Lower lobe of right lung (tissue), 2 donors: ENCODE measurements around the gene NUPR1. TPM values are rescaled to one million over a fixed set of nuclear protein-coding genes. Genes with fewer than 3 reads are reported as not detected.

Experiments used
- ATAC-seq, 2 donors: fragments of 200-7000 bp; cut with Tn5 transposase; one replicate each; pipeline ENCODE4 v1.9.1; 2020 to 2022; ENCODE audit warnings: mild to moderate bottlenecking in 2 of 2, moderate library complexity in 2 of 2
- DNase-seq: peaks from one replicate; pipeline ENCODE4 v3.0.0-alpha.2; 2020
- H3K27ac ChIP-seq: fragments of 200-600 bp; one replicate; pipeline ENCODE4 v1.8.0; 2022
- H3K27me3 ChIP-seq: fragments of 200-600 bp; one replicate; pipeline ENCODE4 v1.8.0; 2022; ENCODE audit warnings: low read depth
- H3K36me3 ChIP-seq: fragments of 200-600 bp; one replicate; pipeline ENCODE4 v1.8.0; 2022; ENCODE audit warnings: mild to moderate bottlenecking
- H3K4me1 ChIP-seq: fragments of 200-600 bp; one replicate; pipeline ENCODE4 v1.8.0; 2022
- H3K4me3 ChIP-seq: fragments of 200-600 bp; one replicate; pipeline ENCODE4 v1.8.0; 2022; ENCODE audit warnings: mild to moderate bottlenecking
- H3K9me3 ChIP-seq: fragments of 200-600 bp; one replicate; pipeline ENCODE4 v1.8.0; 2022
- intact Hi-C: fragments of 100-400 bp; cut with DNase I; formaldehyde crosslinking; loops from one replicate; pipeline ENCODE4 v1.11.0; 2022
- long read RNA-seq: library from polyadenylated mRNA; unstranded; transcript quantifications from one replicate; pipeline ENCODE4 v2.0.0, GENCODE V29; 2021
- total RNA-seq: library from RNA; stranded (reverse); fragmentation: NEBNext Ultra II Directional; extraction: Animal tissue kit (Norgen Biotek cat#: 25700); gene quantifications from one replicate; pipeline ENCODE4 v1.2.1, GENCODE V29; 2021
- TF ChIP-seq, protein P1 (sequence below): fragments of 200-600 bp; IDR thresholded peaks from one replicate; pipeline ENCODE4 v1.8.0; 2022; ENCODE audit warnings: antibody characterized with exemption, mild to moderate bottlenecking
- donor health status: DM: no; HTN: yes; CAD: no; lungs with severe emphysema.

The NUPR1 gene, protein sequence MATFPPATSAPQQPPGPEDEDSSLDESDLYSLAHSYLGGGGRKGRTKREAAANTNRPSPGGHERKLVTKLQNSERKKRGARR
- total RNA-seq: 302 TPM
- long read RNA-seq, full-length matches to known transcripts: 284 of 307 reads
- long read RNA-seq, partial matches to known transcripts: 22 of 307 reads
- long read RNA-seq, other reads (novel, unspliced or antisense): 1 of 307 reads

DNA sequence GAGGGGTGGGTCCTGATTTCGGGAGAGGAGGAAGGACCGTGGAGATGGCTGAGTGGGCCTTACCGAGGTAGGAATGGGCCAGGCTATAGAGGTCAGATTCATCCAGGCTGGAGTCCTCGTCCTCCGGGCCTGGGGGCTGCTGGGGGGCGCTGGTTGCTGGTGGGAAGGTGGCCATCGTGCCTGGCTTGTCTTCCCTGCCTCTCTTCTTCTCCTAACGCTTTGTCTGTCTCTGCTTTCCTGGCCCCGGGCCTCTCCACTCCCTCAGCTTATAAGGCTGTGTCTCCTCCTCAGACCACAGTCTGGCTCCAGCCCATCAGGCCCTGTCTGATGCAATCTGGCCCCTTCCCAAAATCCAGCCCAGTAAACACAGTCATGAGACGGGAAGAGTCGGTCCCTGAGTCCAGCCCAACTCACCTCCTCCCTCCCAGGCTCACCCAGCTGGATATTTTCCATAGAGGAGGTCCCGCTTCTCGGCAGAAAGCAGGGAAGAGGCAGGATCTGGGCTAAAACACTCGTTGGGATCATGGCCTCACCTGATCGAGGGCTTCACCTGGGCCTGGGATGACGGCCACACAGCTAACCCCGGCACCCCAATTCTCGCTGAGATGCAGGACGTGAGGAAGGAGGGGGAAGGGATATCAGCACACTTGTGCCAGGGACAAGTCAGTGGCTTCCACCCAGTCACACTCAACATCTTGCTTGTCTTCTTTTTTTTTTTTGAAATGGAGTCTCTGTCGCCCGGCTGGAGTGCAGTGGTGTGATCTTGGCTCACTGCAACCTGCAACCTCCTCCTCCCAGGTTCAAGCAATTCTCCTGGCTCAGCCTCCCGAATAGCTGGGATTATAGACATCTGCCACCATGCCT lies at the start of gene NUPR1:
Gene NUPR1, minus strand, starts transcription at position 242 of the 864 bp plus-strand sequence. Its CDS starts 67 bp downstream, at position 175.
- Histone ChIP-seq H3K27me3 (no peaks in the 10 kb centered on the region), H3K9me3 (no peaks in the 10 kb centered on the region), H3K4me1 (peaks cover 48% of the 10 kb centered on the region), H3K27ac (peak within 1 kb of the TSS; percentile 92), H3K36me3 (peaks cover 15% of the 10 kb centered on the region), H3K4me3 (peak within 1 kb of the TSS; percentile 73)
- ATAC-seq (peak; percentile 94 to 97), DNase-seq (peak; percentile 89)
- TF ChIP-seq, protein P1, sequence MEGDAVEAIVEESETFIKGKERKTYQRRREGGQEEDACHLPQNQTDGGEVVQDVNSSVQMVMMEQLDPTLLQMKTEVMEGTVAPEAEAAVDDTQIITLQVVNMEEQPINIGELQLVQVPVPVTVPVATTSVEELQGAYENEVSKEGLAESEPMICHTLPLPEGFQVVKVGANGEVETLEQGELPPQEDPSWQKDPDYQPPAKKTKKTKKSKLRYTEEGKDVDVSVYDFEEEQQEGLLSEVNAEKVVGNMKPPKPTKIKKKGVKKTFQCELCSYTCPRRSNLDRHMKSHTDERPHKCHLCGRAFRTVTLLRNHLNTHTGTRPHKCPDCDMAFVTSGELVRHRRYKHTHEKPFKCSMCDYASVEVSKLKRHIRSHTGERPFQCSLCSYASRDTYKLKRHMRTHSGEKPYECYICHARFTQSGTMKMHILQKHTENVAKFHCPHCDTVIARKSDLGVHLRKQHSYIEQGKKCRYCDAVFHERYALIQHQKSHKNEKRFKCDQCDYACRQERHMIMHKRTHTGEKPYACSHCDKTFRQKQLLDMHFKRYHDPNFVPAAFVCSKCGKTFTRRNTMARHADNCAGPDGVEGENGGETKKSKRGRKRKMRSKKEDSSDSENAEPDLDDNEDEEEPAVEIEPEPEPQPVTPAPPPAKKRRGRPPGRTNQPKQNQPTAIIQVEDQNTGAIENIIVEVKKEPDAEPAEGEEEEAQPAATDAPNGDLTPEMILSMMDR: no peak
- intact Hi-C loops: no loop called here

DNA sequence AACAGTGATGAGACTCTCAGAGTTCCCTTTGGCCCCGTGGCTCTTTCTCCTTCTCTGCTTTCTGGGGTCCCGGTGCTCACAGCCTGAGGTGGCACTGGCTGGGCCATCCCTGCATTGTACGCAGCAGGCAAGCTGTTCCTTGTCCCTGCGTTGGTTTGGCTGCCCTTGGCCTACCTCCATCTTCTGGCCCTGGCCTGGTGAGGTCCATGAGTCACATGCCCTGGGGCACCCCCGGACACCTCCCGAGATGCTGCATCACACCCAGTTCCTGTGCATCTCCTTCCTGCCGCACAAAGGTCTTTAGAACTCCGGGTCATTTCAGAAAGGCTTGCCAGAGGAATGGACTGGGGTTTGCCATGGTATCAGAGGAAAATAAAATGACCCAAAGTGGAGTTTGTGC lies 48.6 kb upstream of the NUPR1 start:
- no peaks in the 10 kb centered on the region for H3K27me3 ChIP-seq
- intact Hi-C loops: no loop called here
- H3K4me1 ChIP-seq: no peaks in the 10 kb centered on the region
- no peak overlapping the region for H3K4me3 ChIP-seq
- TF ChIP-seq, protein P1: no peak
- ATAC-seq (no peak), DNase-seq (no peak)
- H3K9me3 ChIP-seq: no peaks in the 10 kb centered on the region
- H3K36me3 ChIP-seq: peaks cover 98% of the 10 kb centered on the region
- no peak overlapping the region for H3K27ac ChIP-seq

- intact Hi-C loops: no loop called here
- DNase-seq (no peak), ATAC-seq (no peak)
- no peaks in the 10 kb centered on the region for H3K27me3 ChIP-seq
- peaks cover 98% of the 10 kb centered on the region for H3K36me3 ChIP-seq
- TF ChIP-seq, protein P1: no peak
- H3K4me1 ChIP-seq: no peaks in the 10 kb centered on the region
- no peaks in the 10 kb centered on the region for H3K9me3 ChIP-seq
- H3K27ac ChIP-seq: no peak overlapping the region
- no peak overlapping the region for H3K4me3 ChIP-seq
Measured at GRCh38 chr16:28586466-28586865, 47.7 kb upstream of the NUPR1 start.

- DNase-seq (peak; percentile 67), ATAC-seq (peak in 1 of 2 donors; percentile 64)
- H3K36me3 ChIP-seq: peaks cover 98% of the 10 kb centered on the region
- TF ChIP-seq, protein P1: no peak
- no peaks in the 10 kb centered on the region for H3K27me3 ChIP-seq
- intact Hi-C loops: no loop called here
- no peaks in the 10 kb centered on the region for H3K4me1 ChIP-seq
- H3K4me3 ChIP-seq: no peak overlapping the region
- no peaks in the 10 kb centered on the region for H3K9me3 ChIP-seq
- no peak overlapping the region for H3K27ac ChIP-seq
Measured at GRCh38 chr16:28585674-28586073, 46.9 kb upstream of the NUPR1 start.

GRCh38 chr16:28580726-28581315 lies 42.0 kb upstream of the NUPR1 start:
- Histone ChIP-seq H3K27me3 (no peaks in the 10 kb centered on the region), H3K27ac (no peak overlapping the region), H3K4me3 (no peak overlapping the region), H3K9me3 (no peaks in the 10 kb centered on the region), H3K4me1 (no peaks in the 10 kb centered on the region), H3K36me3 (peaks cover 57% of the 10 kb centered on the region)
- ATAC-seq (no peak), DNase-seq (peak; percentile 2)
- TF ChIP-seq, protein P1: no peak
- intact Hi-C loops: no loop called here
